DOHH2 (cell line): ENCODE data around the gene SLAMF7.

Experiments
- H3F3A ChIP-seq: fragments of 200-600 bp; sonication (generic), shearing (Covaris generic); 2 replicates; pipeline ENCODE4 v1.6.0; 2016; ENCODE audit warnings: antibody characterized with exemption, mild to moderate bottlenecking; ENCODE audit not compliant: control insufficient read depth, insufficient read depth
- H3K27ac ChIP-seq: fragments of 200-600 bp; sonication (generic); 2 replicates; pipeline ENCODE4 v1.5.1; 2014; ENCODE audit warnings: low read depth, mild to moderate bottlenecking, low read length, moderate library complexity
- H3K27me3 ChIP-seq: fragments of 200-600 bp; sonication (generic); 2 replicates; pipeline ENCODE4 v1.6.1; 2014; ENCODE audit warnings: mild to moderate bottlenecking, low read length, mixed read lengths; ENCODE audit not compliant: control insufficient read depth
- H3K36me3 ChIP-seq: fragments of 200-600 bp; sonication (generic); 2 replicates; pipeline ENCODE4 v1.6.1; 2014; ENCODE audit warnings: mild to moderate bottlenecking, low read length, moderate library complexity, mixed read lengths; ENCODE audit not compliant: control insufficient read depth
- H3K4me1 ChIP-seq: fragments of 200-600 bp; sonication (generic); 2 replicates; pipeline ENCODE4 v1.6.1; 2014; ENCODE audit warnings: mild to moderate bottlenecking, low read length, mixed read lengths; ENCODE audit not compliant: control insufficient read depth
- H3K4me2 ChIP-seq: fragments of 200-600 bp; sonication (generic); 2 replicates; pipeline ENCODE4 v1.6.0; 2014; ENCODE audit warnings: mild to moderate bottlenecking, low read length, moderate library complexity
- H3K4me3 ChIP-seq: fragments of 200-600 bp; sonication (generic); 2 replicates; pipeline ENCODE4 v1.5.1; 2014; ENCODE audit warnings: mild to moderate bottlenecking, low read length, mixed read lengths
- H3K79me2 ChIP-seq: fragments of 200-600 bp; sonication (generic); 2 replicates; pipeline ENCODE4 v1.6.1; 2014; ENCODE audit warnings: mild to moderate bottlenecking, low read length, mixed read lengths; ENCODE audit not compliant: control insufficient read depth
- H3K9me2 ChIP-seq: fragments of 200-600 bp; sonication (generic); replicated peaks from 2 replicates; pipeline ENCODE4 v1.6.1; 2014; ENCODE audit warnings: mild to moderate bottlenecking, low read length, mixed read lengths; ENCODE audit not compliant: control insufficient read depth
- H3K9me3 ChIP-seq: fragments of 200-600 bp; sonication (generic); 2 replicates; pipeline ENCODE4 v1.6.1; 2014; ENCODE audit warnings: antibody characterized with exemption, low read length, mixed read lengths; ENCODE audit not compliant: control insufficient read depth, insufficient read depth
- H4K20me1 ChIP-seq: fragments of 200-600 bp; sonication (generic); 2 replicates; pipeline ENCODE4 v1.6.0; 2014; ENCODE audit warnings: low read depth, mild to moderate bottlenecking, antibody characterized with exemption, low read length, moderate library complexity; ENCODE audit not compliant: control insufficient read depth, insufficient read depth
- EZH2phosphoT487 ChIP-seq: fragments of 200-600 bp; sonication (generic); IDR thresholded peaks from 2 replicates; pipeline ENCODE4 v1.6.1; 2017; ENCODE audit warnings: borderline replicate concordance, mild to moderate bottlenecking, antibody characterized with exemption, low read length, moderate library complexity, mixed read lengths
- TF ChIP-seq, protein P1 (sequence below): fragments of 200-600 bp; sonication (generic); IDR thresholded peaks from one replicate; pipeline ENCODE4 v1.5.1; 2014; ENCODE audit warnings: antibody characterized with exemption, mild to moderate bottlenecking, low read depth, low read length; ENCODE audit not compliant: poor library complexity, severe bottlenecking

The SLAMF7 gene

DNA sequence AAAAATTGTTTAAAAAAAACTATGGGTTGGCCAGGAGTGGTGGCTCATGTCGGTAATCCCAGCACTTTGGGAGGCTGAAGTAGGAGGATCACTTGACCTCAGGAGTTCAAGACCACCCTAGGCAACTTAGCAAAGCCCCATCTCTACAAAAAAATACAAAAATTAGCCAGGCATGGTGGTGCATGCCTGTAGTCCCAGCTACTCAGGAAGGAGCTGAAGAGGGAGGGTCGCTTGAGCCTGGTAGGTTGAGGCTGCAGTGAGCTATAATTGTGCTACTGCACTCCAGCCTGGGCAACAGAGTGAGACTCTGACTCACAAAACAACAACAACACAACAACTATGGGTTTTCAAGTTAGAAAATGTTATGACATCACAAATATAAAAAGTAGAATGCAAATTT, 16.4 kb downstream of the SLAMF7 start:
- Histone ChIP-seq H3K4me1 (no peaks in the 10 kb centered on the region), H3K4me3 (no peak overlapping the region), H4K20me1 (no peaks in the 10 kb centered on the region), H3K79me2 (no peaks in the 10 kb centered on the region), H3F3A (no peaks in the 10 kb centered on the region), H3K9me2 (no peaks in the 10 kb centered on the region), H3K36me3 (no peaks in the 10 kb centered on the region), H3K27ac (no peak overlapping the region), H3K4me2 (no peak overlapping the region), H3K27me3 (peaks cover 21% of the 10 kb centered on the region), H3K9me3 (no peaks in the 10 kb centered on the region)
- no peak for TF ChIP-seq EZH2phosphoT487
- TF ChIP-seq, protein P1, sequence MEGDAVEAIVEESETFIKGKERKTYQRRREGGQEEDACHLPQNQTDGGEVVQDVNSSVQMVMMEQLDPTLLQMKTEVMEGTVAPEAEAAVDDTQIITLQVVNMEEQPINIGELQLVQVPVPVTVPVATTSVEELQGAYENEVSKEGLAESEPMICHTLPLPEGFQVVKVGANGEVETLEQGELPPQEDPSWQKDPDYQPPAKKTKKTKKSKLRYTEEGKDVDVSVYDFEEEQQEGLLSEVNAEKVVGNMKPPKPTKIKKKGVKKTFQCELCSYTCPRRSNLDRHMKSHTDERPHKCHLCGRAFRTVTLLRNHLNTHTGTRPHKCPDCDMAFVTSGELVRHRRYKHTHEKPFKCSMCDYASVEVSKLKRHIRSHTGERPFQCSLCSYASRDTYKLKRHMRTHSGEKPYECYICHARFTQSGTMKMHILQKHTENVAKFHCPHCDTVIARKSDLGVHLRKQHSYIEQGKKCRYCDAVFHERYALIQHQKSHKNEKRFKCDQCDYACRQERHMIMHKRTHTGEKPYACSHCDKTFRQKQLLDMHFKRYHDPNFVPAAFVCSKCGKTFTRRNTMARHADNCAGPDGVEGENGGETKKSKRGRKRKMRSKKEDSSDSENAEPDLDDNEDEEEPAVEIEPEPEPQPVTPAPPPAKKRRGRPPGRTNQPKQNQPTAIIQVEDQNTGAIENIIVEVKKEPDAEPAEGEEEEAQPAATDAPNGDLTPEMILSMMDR: no peak

DNA sequence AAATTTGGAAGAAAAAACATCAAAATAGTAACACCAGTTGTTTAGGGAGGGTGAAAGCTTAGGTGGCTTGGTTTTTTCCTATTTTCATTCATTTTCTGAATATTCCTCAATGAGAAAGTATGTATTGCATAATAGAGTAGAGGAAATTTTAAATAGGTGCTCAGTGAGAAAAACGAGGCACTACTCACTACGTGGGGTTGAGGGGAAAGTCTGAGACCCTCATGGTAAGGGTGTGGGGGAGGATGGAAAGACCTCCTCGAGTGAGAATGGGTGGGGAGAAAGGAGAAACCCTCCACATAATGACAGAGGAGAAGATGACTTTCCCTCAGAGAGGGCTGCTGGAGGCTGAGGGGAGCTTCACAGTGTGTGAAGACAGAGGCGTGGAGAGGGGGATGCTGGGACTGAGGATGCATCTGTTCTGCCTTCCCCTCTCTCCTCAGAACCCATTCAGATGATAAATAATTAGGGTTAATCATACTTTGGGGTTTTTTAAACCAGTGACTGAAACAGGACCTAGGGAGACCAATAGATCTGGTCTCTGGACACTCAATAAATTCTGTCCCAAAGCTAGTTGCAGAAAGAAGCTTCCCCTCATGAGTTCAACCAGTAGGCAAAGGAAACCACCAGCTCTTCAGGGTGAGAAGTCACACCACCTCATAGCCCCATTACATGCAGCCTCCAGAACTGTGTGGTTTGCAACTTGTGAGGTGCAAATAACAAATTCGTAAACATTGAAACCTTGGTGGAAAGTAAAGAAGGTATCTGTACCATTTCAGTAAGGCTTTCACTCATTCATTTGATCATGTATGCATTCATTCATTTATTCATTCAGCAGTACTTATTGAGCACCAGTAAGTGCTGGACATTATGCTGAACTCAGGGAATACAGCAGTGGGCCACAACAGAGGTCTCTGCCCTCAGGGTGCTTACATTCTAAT, 17.1 kb downstream of the SLAMF7 start:
- no peaks in the 10 kb centered on the region for H3K9me3 ChIP-seq
- H3K4me1 ChIP-seq: no peaks in the 10 kb centered on the region
- TF ChIP-seq, protein P1: no peak
- no peak for TF ChIP-seq EZH2phosphoT487
- peaks cover 14% of the 10 kb centered on the region for H3K27me3 ChIP-seq
- H3K36me3 ChIP-seq: no peaks in the 10 kb centered on the region
- no peaks in the 10 kb centered on the region for H3F3A ChIP-seq
- H4K20me1 ChIP-seq: no peaks in the 10 kb centered on the region
- H3K79me2 ChIP-seq: no peaks in the 10 kb centered on the region
- H3K27ac ChIP-seq: no peak overlapping the region
- H3K4me2 ChIP-seq: no peak overlapping the region
- H3K4me3 ChIP-seq: no peak overlapping the region
- no peaks in the 10 kb centered on the region for H3K9me2 ChIP-seq

DNA sequence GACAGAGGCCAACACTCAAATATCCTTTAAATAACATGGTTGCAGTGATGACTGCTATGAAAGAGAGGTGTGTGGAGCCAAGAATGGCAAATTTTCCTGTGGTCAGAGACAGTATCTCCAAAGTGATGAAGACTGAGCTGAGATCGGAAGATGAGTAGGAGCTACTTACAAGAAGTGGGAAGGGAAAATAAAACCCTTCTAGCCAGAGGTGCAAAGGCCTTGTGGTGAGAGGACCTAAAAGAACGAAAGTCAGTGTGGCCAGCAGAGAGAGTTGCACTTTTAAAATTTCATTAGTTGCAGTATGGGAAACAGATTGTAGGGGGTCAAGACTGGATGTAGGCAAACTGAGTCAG, 17.8 kb downstream of the SLAMF7 start:
- Histone ChIP-seq H3K27me3 (peaks cover 10% of the 10 kb centered on the region; the same call in 1 of the 2 replicates), H3K9me3 (no peaks in the 10 kb centered on the region), H3K79me2 (no peaks in the 10 kb centered on the region), H3K4me1 (no peaks in the 10 kb centered on the region), H3K9me2 (no peaks in the 10 kb centered on the region), H4K20me1 (no peaks in the 10 kb centered on the region), H3K36me3 (no peaks in the 10 kb centered on the region), H3F3A (no peaks in the 10 kb centered on the region), H3K4me2 (no peak overlapping the region), H3K27ac (no peak overlapping the region), H3K4me3 (no peak overlapping the region)
- no peak for TF ChIP-seq EZH2phosphoT487
- TF ChIP-seq, protein P1: no peak
